ENCODE results near the gene TAS2R60. TPM values are rescaled to one million over a fixed set of nuclear protein-coding genes. Genes with fewer than 3 reads are reported as not detected.
"Not testable (repeated sequence)": the region's sequence is repeated elsewhere in the genome, so short reads cannot be mapped to it uniquely, and the experiment has no call there.

Gene TAS2R60
- total and polyA plus RNA-seq, 7 experiments from 2014 or later = 0.33 to 2.5 (median 1.5) TPM; not detected in 2

- intact Hi-C loops (cut with micrococcal nuclease) = loop anchor here in 1 of 2 donors (5.0 to 10.0 kb wide), 2 partner anchors 113 to 415 kb away; no protein-coding TSS in a partner anchor
- peak overlapping the region in 4 of 9 donors; percentile 14 to 51 (median 20) for H3K27ac Mint-ChIP-seq
- CTCF ChIA-PET = no interaction called here
These were observed 23.4 kb upstream of the TAS2R60 start for GRCh38 chr7:143419880-143420279.

GRCh38 chr7:143420624-143421023 lies 22.6 kb upstream of the TAS2R60 start:
- Mint-ChIP-seq H3K4me1 (peaks cover 2 to 42% (median 29%) of the 10 kb centered on the region in 7 donors), H3K36me3 (peaks cover 0 to 60% (median 55%) of the 10 kb centered on the region in 5 donors), H3K27me3 (peaks cover 0 to 18% (median 0%) of the 10 kb centered on the region in 5 donors)
- DNase-seq; H3K27me3 ChIP-seq (ENCODE audit: control insufficient read depth in 2 of 2, insufficient read depth in 2 of 2, low read length in 2 of 2); H3K9me3 ChIP-seq (ENCODE audit: control insufficient read depth in 2 of 3, low read length in 3 of 3); intact Hi-C loops (cut with micrococcal nuclease); H3K27ac ChIP-seq (ENCODE audit: low read depth, low read length); H3K27ac Mint-ChIP-seq; H3K4me3 Mint-ChIP-seq; H3K9me3 Mint-ChIP-seq; ATAC-seq; H3K4me1 ChIP-seq (ENCODE audit: control insufficient read depth in 2 of 2, insufficient read depth in 2 of 2, low read length in 2 of 2); H3K4me3 ChIP-seq (ENCODE audit: low read length): not testable (repeated sequence)
- ChIA-PET POLR2A (interaction anchor here (1.0 kb wide), 1 partner anchor 14 kb away, joined by 5 read pairs; no protein-coding TSS in a partner anchor), CTCF (interaction anchor here (0.7 kb wide), 1 partner anchor 1124 kb away, joined by 3 read pairs; no protein-coding TSS in a partner anchor)
- H3K36me3 ChIP-seq (ENCODE audit: control insufficient read depth in 2 of 3, insufficient read depth in 3 of 3, low read length in 3 of 3) = peaks cover 0 to 35% (median 0%) of the 10 kb centered on the region in 3 experiments

More at GRCh38 chr7:143419880-143420279, 23.4 kb upstream of the TAS2R60 start:
- Histone ChIP-seq H3K36me3 (ENCODE audit: control insufficient read depth in 2 of 3, insufficient read depth in 3 of 3, low read length in 3 of 3) (peaks cover 0 to 40% (median 0%) of the 10 kb centered on the region in 3 experiments), H3K9me3 (ENCODE audit: control insufficient read depth in 2 of 3, low read length in 3 of 3) (no peaks in the 10 kb centered on the region), H3K27me3 (ENCODE audit: control insufficient read depth in 2 of 2, insufficient read depth in 2 of 2, low read length in 2 of 2) (no peaks in the 10 kb centered on the region), H3K4me3 (ENCODE audit: low read length) (no peak overlapping the region), H3K4me1 (ENCODE audit: control insufficient read depth in 2 of 2, insufficient read depth in 2 of 2, low read length in 2 of 2) (peaks cover 0 to 3% of the 10 kb centered on the region in 2 donors), H3K27ac (ENCODE audit: low read depth, low read length) (no peak overlapping the region)
- POLR2A ChIA-PET = interaction anchor here (0.9 to 1.0 kb wide), 2 partner anchors 13 to 86 kb away, joined by 3 to 5 read pairs; no protein-coding TSS in a partner anchor
- Mint-ChIP-seq H3K4me1 (peaks cover 2 to 43% (median 29%) of the 10 kb centered on the region in 7 donors), H3K27me3 (peaks cover 0 to 19% (median 0%) of the 10 kb centered on the region in 5 donors), H3K36me3 (peaks cover 0 to 67% (median 59%) of the 10 kb centered on the region in 5 donors), H3K9me3 (peaks cover 0 to 4% (median 0%) of the 10 kb centered on the region in 11 donors), H3K4me3 (peak overlapping the region in 3 of 10 donors; percentile 4 to 58 (median 21))
- ATAC-seq (no peak), DNase-seq (peak in 3 of 9 donors; percentile 17 to 31 (median 28))

GRCh38 chr7:143422033-143422432 lies 21.2 kb upstream of the TAS2R60 start:
- H3K27me3 ChIP-seq (ENCODE audit: control insufficient read depth in 2 of 2, insufficient read depth in 2 of 2, low read length in 2 of 2) = no peaks in the 10 kb centered on the region
- Mint-ChIP-seq H3K4me3 (no peak overlapping the region), H3K27me3 (peaks cover 0 to 16% (median 0%) of the 10 kb centered on the region in 5 donors), H3K36me3 (peaks cover 0 to 59% (median 46%) of the 10 kb centered on the region in 5 donors), H3K4me1 (peaks cover 8 to 43% (median 36%) of the 10 kb centered on the region in 7 donors), H3K27ac (peak overlapping the region in 2 of 9 donors; percentile 32 to 68), H3K9me3 (peaks cover 0 to 4% (median 0%) of the 10 kb centered on the region in 11 donors)
- DNase-seq (no peak), ATAC-seq (no peak)
- H3K27ac ChIP-seq (ENCODE audit: low read depth, low read length) = no peak overlapping the region
- peaks cover 0 to 31% (median 0%) of the 10 kb centered on the region in 3 experiments for H3K36me3 ChIP-seq (ENCODE audit: control insufficient read depth in 2 of 3, insufficient read depth in 3 of 3, low read length in 3 of 3)
- intact Hi-C loops (cut with micrococcal nuclease) = no loop called here
- H3K4me3 ChIP-seq (ENCODE audit: low read length) = no peak overlapping the region
- H3K4me1 ChIP-seq (ENCODE audit: control insufficient read depth in 2 of 2, insufficient read depth in 2 of 2, low read length in 2 of 2) = no peaks in the 10 kb centered on the region
- ChIA-PET POLR2A (no interaction called here), CTCF (interaction anchor here (1.1 to 2.7 kb wide), 2 partner anchors 14 to 181 kb away, joined by 5 to 11 read pairs; no protein-coding TSS in a partner anchor)
- no peaks in the 10 kb centered on the region for H3K9me3 ChIP-seq (ENCODE audit: control insufficient read depth in 2 of 3, low read length in 3 of 3)

- CTCF ChIA-PET = interaction anchor here (0.6 kb wide), 1 partner anchor 125 kb away, joined by 3 read pairs; no protein-coding TSS in a partner anchor
- H3K4me3 Mint-ChIP-seq, ATAC-seq: not testable (repeated sequence)
These were observed 18.8 kb upstream of the TAS2R60 start for GRCh38 chr7:143424476-143424875.

GRCh38 chr7:143426479-143427142 lies 16.6 kb upstream of the TAS2R60 start:
- Mint-ChIP-seq H3K27ac (peak overlapping the region in 8 of 9 donors; percentile 50 to 76 (median 60)), H3K4me1 (peaks cover 2 to 33% (median 23%) of the 10 kb centered on the region in 7 donors), H3K36me3 (peaks cover 0 to 40% (median 29%) of the 10 kb centered on the region in 5 donors), H3K9me3 (no peaks in the 10 kb centered on the region), H3K27me3 (peaks cover 0 to 7% (median 0%) of the 10 kb centered on the region in 5 donors), H3K4me3 (peak overlapping the region in 1 of 10 donors; percentile 25)
- CTCF ChIA-PET = interaction anchor here (1.2 kb wide), 1 partner anchor 127 kb away, joined by 3 read pairs; no protein-coding TSS in a partner anchor
- POLR2A ChIA-PET = interaction anchor here (0.7 kb wide), 1 partner anchor 45 kb away, joined by 3 read pairs; no protein-coding TSS in a partner anchor
- no peak for ATAC-seq
- Histone ChIP-seq H3K36me3 (ENCODE audit: control insufficient read depth in 2 of 3, insufficient read depth in 3 of 3, low read length in 3 of 3) (peaks cover 0 to 15% (median 0%) of the 10 kb centered on the region in 3 experiments), H3K4me1 (ENCODE audit: control insufficient read depth in 2 of 2, insufficient read depth in 2 of 2, low read length in 2 of 2) (no peaks in the 10 kb centered on the region), H3K27ac (ENCODE audit: low read depth, low read length) (no peak overlapping the region), H3K27me3 (ENCODE audit: control insufficient read depth in 2 of 2, insufficient read depth in 2 of 2, low read length in 2 of 2) (no peaks in the 10 kb centered on the region), H3K9me3 (ENCODE audit: control insufficient read depth in 2 of 3, low read length in 3 of 3) (no peaks in the 10 kb centered on the region), H3K4me3 (ENCODE audit: low read length) (no peak overlapping the region)
- intact Hi-C loops (cut with micrococcal nuclease) = no loop called here
- DNase-seq = no peak

More at GRCh38 chr7:143424476-143424875, 18.8 kb upstream of the TAS2R60 start:
- H3K4me3 ChIP-seq (ENCODE audit: low read length); H3K4me1 ChIP-seq (ENCODE audit: control insufficient read depth in 2 of 2, insufficient read depth in 2 of 2, low read length in 2 of 2); H3K27ac Mint-ChIP-seq; H3K27ac ChIP-seq (ENCODE audit: low read depth, low read length); H3K27me3 Mint-ChIP-seq; H3K27me3 ChIP-seq (ENCODE audit: control insufficient read depth in 2 of 2, insufficient read depth in 2 of 2, low read length in 2 of 2); DNase-seq; POLR2A ChIA-PET; H3K9me3 ChIP-seq (ENCODE audit: control insufficient read depth in 2 of 3, low read length in 3 of 3); H3K9me3 Mint-ChIP-seq; intact Hi-C loops (cut with micrococcal nuclease): not testable (repeated sequence)
- Mint-ChIP-seq H3K36me3 (peaks cover 0 to 42% (median 31%) of the 10 kb centered on the region in 5 donors), H3K4me1 (peaks cover 5 to 31% (median 21%) of the 10 kb centered on the region in 7 donors)
- H3K36me3 ChIP-seq (ENCODE audit: control insufficient read depth in 2 of 3, insufficient read depth in 3 of 3, low read length in 3 of 3) = peaks cover 0 to 18% (median 0%) of the 10 kb centered on the region in 3 experiments

GRCh38 chr7:143429770-143430698 lies 13.2 kb upstream of the TAS2R60 start:
- Histone ChIP-seq H3K4me3 (ENCODE audit: low read length) (no peak overlapping the region), H3K9me3 (ENCODE audit: control insufficient read depth in 2 of 3, low read length in 3 of 3) (no peaks in the 10 kb centered on the region), H3K4me1 (ENCODE audit: control insufficient read depth in 2 of 2, insufficient read depth in 2 of 2, low read length in 2 of 2) (no peaks in the 10 kb centered on the region), H3K36me3 (ENCODE audit: control insufficient read depth in 2 of 3, insufficient read depth in 3 of 3, low read length in 3 of 3) (peaks cover 0 to 9% (median 0%) of the 10 kb centered on the region in 3 experiments), H3K27ac (ENCODE audit: low read depth, low read length) (no peak overlapping the region), H3K27me3 (ENCODE audit: control insufficient read depth in 2 of 2, insufficient read depth in 2 of 2, low read length in 2 of 2) (no peaks in the 10 kb centered on the region)
- Mint-ChIP-seq H3K36me3 (peaks cover 0 to 47% (median 21%) of the 10 kb centered on the region in 5 donors), H3K4me3 (no peak overlapping the region), H3K27ac (no peak overlapping the region), H3K9me3 (no peaks in the 10 kb centered on the region), H3K4me1 (peaks cover 2 to 30% (median 17%) of the 10 kb centered on the region in 7 donors), H3K27me3 (peaks cover 0 to 14% (median 0%) of the 10 kb centered on the region in 5 donors)
- ChIA-PET CTCF (no interaction called here), POLR2A (no interaction called here)
- ATAC-seq (no peak), DNase-seq (no peak)
- intact Hi-C loops (cut with micrococcal nuclease) = no loop called here

All from naive thymus-derived CD4-positive, alpha-beta T cell (primary cell).